Measurements from ENCODE around the gene CSTF3.

DNA sequence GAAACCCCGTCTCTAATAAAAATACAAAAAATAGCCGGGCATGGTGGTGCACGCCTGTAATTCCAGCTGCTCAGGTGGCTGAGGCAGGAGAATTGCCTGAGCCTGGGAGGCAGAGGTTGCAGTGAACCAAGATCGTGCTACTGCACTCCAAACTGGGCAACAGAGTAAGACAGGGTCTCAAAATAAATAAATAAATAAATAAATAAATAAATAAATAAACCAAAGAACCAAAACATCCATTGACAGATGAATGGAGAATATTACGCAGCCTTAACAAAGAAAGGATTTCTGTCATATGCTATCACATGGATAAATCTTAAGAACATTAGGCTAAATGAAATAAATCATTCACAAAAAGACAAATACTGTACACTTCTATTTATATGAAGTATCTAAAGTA is 11.1 kb upstream of the CSTF3 start:
- TF ChIP-seq, protein P1, sequence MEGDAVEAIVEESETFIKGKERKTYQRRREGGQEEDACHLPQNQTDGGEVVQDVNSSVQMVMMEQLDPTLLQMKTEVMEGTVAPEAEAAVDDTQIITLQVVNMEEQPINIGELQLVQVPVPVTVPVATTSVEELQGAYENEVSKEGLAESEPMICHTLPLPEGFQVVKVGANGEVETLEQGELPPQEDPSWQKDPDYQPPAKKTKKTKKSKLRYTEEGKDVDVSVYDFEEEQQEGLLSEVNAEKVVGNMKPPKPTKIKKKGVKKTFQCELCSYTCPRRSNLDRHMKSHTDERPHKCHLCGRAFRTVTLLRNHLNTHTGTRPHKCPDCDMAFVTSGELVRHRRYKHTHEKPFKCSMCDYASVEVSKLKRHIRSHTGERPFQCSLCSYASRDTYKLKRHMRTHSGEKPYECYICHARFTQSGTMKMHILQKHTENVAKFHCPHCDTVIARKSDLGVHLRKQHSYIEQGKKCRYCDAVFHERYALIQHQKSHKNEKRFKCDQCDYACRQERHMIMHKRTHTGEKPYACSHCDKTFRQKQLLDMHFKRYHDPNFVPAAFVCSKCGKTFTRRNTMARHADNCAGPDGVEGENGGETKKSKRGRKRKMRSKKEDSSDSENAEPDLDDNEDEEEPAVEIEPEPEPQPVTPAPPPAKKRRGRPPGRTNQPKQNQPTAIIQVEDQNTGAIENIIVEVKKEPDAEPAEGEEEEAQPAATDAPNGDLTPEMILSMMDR (conservative IDR thresholded peaks at IDR 0.05), result no peak
- no peak for TF ChIP-seq ZFX (IDR thresholded peaks at IDR 0.05)

All from C4-2B (cell line).